Activated CD8-positive, alpha-beta memory T cell treated with anti-CD3 and anti-CD28 coated beads, Interleukin-2, amount 50 U/mL, for 48 hours (primary cell): ENCODE results near the gene GPR146.
"Not testable (repeated sequence)": the region's sequence is repeated elsewhere in the genome, so short reads cannot be mapped to it uniquely, and the experiment has no call there.

Experiments used
- DNase-seq: peaks from one replicate; pipeline ENCODE4 v3.0.0-alpha.2; 2020

The GPR146 gene

GRCh38 chr7:1059200-1060091 is 15.1 kb downstream of the GPR146 start:
- no peak for DNase-seq

- no peak for DNase-seq
Measured at GRCh38 chr7:1060315-1061072, 16.1 kb downstream of the GPR146 start.

GRCh38 chr7:1061180-1061579 is 16.8 kb downstream of the GPR146 start:
- DNase-seq, result no peak

- DNase-seq, result no peak
Measured at GRCh38 chr7:1062296-1063294, 18.2 kb downstream of the GPR146 start.

- no peak for DNase-seq
Measured at GRCh38 chr7:1063361-1063760, 19.0 kb downstream of the GPR146 start.

- no peak for DNase-seq
Measured at GRCh38 chr7:1064581-1064980, 20.2 kb downstream of the GPR146 start.

- DNase-seq, result no peak
Measured at GRCh38 chr7:1065263-1065584, 20.9 kb downstream of the GPR146 start.

GRCh38 chr7:1065585-1066241 is 21.4 kb downstream of the GPR146 start:
- DNase-seq, result peak; percentile 91

- no peak for DNase-seq
Measured at GRCh38 chr7:1066242-1066588, 21.9 kb downstream of the GPR146 start.

- DNase-seq, result no peak
Measured at GRCh38 chr7:1068013-1068412, 23.7 kb downstream of the GPR146 start.

- no peak for DNase-seq
Measured at GRCh38 chr7:1068619-1069018, 24.3 kb downstream of the GPR146 start.

GRCh38 chr7:1070544-1071011 is 26.2 kb downstream of the GPR146 start:
- no peak for DNase-seq

GRCh38 chr7:1071731-1072254 is 27.4 kb downstream of the GPR146 start:
- DNase-seq, result no peak

- no peak for DNase-seq
Measured at GRCh38 chr7:1073142-1073977, 29.0 kb downstream of the GPR146 start.

GRCh38 chr7:1074018-1074417 is 29.7 kb downstream of the GPR146 start:
- DNase-seq, result not testable (repeated sequence)

GRCh38 chr7:1074593-1075431 is 30.5 kb downstream of the GPR146 start:
- DNase-seq, result no peak

- no peak for DNase-seq
Measured at GRCh38 chr7:1076184-1077072, 32.1 kb downstream of the GPR146 start.

- no peak for DNase-seq
Measured at GRCh38 chr7:1078519-1078918, 34.2 kb downstream of the GPR146 start.

- DNase-seq, result no peak
Measured at GRCh38 chr7:1078985-1079384, 34.6 kb downstream of the GPR146 start.
